NCI-H774 (cell line): ENCODE measurements around the gene LHFPL4.
"Not testable (repeated sequence)": the region's sequence is repeated elsewhere in the genome, so short reads cannot be mapped to it uniquely, and the experiment has no call there.

ENCODE experiments used
- DNase-seq: peaks from one replicate; lab custom pipeline; 2025; lab: John Stamatoyannopoulos, UW

The LHFPL4 gene

GRCh38 chr3:9553021-9553947 lies at the start of gene LHFPL4:
Gene LHFPL4, minus strand, starts transcription at chr3:9553822. Its CDS starts 1,143 bp downstream, at chr3:9552679.
- DNase-seq, result peak; percentile 25

GRCh38 chr3:9602620-9603019 lies 49.0 kb upstream of the LHFPL4 start:
- DNase-seq, result no peak

- DNase-seq, result not testable (repeated sequence)
These were observed 47.5 kb upstream of the LHFPL4 start for GRCh38 chr3:9601006-9601581.

- DNase-seq, result peak; percentile 54
These were observed 47.0 kb upstream of the LHFPL4 start for GRCh38 chr3:9600597-9600996.

GRCh38 chr3:9598783-9599387 lies 45.3 kb upstream of the LHFPL4 start:
- DNase-seq, result no peak

GRCh38 chr3:9595877-9596276 lies 42.3 kb upstream of the LHFPL4 start:
- DNase-seq, result no peak

GRCh38 chr3:9591781-9592180 lies 38.2 kb upstream of the LHFPL4 start:
- not testable (repeated sequence) for DNase-seq

GRCh38 chr3:9590282-9590791 lies 36.7 kb upstream of the LHFPL4 start:
- no peak for DNase-seq

- DNase-seq, result no peak
These were observed 30.2 kb upstream of the LHFPL4 start for GRCh38 chr3:9583792-9584191.

GRCh38 chr3:9583371-9583770 lies 29.7 kb upstream of the LHFPL4 start:
- DNase-seq, result no peak

DNA sequence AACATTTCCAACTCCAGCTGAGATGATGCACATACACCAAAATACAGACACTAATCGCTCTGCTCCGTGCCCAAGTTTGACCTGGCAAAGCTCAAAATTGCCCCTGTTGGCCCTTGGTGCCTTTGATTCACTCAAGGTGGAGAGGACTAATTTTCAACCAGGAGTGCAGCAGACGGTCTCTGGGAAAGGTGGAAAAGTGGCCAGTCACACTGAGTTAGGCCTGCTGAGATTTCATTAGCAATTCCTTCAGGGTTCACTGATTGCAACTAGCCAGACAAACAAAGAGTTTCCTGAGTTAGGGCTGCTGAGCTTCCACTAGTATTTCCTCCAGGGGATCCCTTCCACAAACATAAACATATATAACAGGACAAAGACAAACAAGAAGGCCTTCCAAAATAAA lies 28.7 kb upstream of the LHFPL4 start:
- DNase-seq, result no peak

GRCh38 chr3:9581742-9582141 lies 28.1 kb upstream of the LHFPL4 start:
- DNase-seq, result no peak

DNA sequence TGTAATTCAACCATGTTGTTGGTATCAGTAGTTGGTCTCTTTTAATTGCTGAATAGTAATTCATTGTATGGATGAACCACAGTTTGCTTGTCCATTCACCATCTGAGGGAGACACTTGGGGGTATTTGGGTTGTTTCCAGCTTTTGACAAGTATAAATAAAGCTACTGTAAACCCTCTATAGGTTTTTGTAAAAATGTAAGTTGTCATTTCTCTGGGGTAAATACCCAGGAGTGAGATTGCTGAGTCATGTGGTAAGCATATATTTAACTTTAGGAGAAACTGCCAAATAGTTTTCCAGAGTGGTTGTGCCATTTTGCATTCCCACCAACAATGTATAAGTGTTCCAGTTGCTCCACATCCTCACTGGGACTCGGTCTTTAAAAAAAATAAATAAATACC lies 15.4 kb upstream of the LHFPL4 start:
- DNase-seq, result no peak

- no peak for DNase-seq
These were observed 11.7 kb upstream of the LHFPL4 start for GRCh38 chr3:9565316-9565715.

DNA sequence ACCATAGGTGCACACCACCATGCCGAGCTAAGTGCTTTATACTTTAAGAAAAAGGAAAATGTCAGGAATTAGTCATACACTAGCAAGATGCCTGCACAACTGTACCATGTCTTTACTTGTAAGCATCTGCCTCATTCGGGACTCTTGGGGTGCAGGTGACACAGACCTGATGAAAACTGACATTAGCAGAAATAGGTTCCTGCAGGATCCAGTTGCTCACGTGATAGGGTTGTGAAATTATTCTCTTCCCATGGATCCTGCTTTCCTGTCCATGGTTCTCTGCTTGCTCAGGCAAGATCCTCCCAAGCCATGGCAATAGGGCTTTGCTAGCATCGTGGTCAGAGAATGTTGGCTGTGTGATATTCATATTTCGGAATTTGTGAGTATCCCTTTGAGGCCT lies 10.2 kb upstream of the LHFPL4 start:
- DNase-seq, result no peak

GRCh38 chr3:9560056-9560455 lies 6.4 kb upstream of the LHFPL4 start:
- DNase-seq, result not testable (repeated sequence)

- DNase-seq, result no peak
These were observed 409 bp upstream of the LHFPL4 start for GRCh38 chr3:9553948-9554513.

- DNase-seq, result no peak
These were observed 1.2 kb downstream of the LHFPL4 start for GRCh38 chr3:9552252-9552999.

DNA sequence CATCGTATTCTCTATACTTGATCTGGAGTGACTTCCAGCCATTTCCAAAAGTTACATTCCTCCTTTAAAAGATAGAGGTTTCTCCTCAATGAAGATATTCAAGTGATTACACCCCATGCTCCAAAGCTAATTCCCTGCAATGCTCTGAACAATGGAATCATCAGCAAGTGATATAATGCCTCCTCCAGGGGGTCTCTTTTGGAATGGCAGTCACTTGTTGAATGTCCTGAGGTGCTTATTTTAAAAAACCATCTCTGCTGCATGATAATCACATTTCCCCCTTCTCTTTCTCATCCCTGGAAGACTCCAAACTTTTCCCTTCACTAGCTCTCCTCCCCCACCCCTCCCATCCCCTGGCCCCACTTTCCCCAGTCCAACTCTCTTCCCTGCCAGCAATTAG lies 2.6 kb downstream of the LHFPL4 start:
- DNase-seq, result no peak

- DNase-seq, result no peak
These were observed 4.0 kb downstream of the LHFPL4 start for GRCh38 chr3:9549600-9549999.

GRCh38 chr3:9548991-9549390 lies 4.6 kb downstream of the LHFPL4 start:
- no peak for DNase-seq

DNA sequence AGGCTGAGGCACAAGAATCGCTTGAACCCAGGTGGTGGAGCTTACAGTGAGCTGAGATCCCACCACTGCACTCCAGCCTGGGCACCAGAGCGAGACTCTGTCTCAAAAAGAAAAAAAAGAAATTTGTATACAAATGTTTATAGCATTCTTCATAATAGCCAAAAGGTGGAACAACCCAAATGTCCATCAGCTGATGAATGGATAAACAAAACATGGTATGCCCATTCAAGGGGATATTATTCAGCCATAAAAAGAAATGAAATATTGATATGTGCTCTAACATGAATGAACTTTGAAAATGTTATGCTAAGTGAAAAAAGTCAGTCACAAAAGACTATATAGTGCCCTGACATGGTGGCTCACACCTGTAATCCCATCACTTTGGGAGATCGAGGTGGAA lies 11.4 kb downstream of the LHFPL4 start:
- DNase-seq, result no peak
